Skeletal muscle tissue (tissue), 4 donors: Measurements from ENCODE around the gene NAALADL2. TPM values are rescaled to one million over a fixed set of nuclear protein-coding genes. Genes with fewer than 3 reads are reported as not detected.
"Not testable (repeated sequence)": the region's sequence is repeated elsewhere in the genome, so short reads cannot be mapped to it uniquely, and the experiment has no call there.

Source experiments
- H3K27ac ChIP-seq: one replicate; pipeline ENCODE4 v1.7.0; 2013; ENCODE audit warnings: mild to moderate bottlenecking, low read depth, low read length, inconsistent platforms
- H3K27me3 ChIP-seq, 3 donors: one replicate each; pipeline ENCODE4 v1.7.0; 2013; ENCODE audit warnings: low read length in 3 of 3; ENCODE audit not compliant: control insufficient read depth in 3 of 3, insufficient read depth in 3 of 3
- H3K36me3 ChIP-seq, 3 donors: one replicate each; pipeline ENCODE4 v1.7.0; 2013; ENCODE audit warnings: low read length in 3 of 3; ENCODE audit not compliant: control insufficient read depth in 3 of 3, insufficient read depth in 3 of 3
- H3K4me1 ChIP-seq, 3 donors: one replicate each; pipeline ENCODE4 v1.7.0; 2013; ENCODE audit warnings: low read length in 3 of 3, mild to moderate bottlenecking in 3 of 3; ENCODE audit not compliant: control insufficient read depth in 3 of 3, insufficient read depth in 3 of 3
- H3K4me3 ChIP-seq, 3 donors: one replicate each; pipeline ENCODE4 v1.7.0; 2013; ENCODE audit warnings: low read length in 3 of 3
- H3K9ac ChIP-seq, 3 donors: one replicate each; pipeline ENCODE4 v1.7.0; 2013; ENCODE audit warnings: low read length in 3 of 3, mild to moderate bottlenecking in 3 of 3, moderate library complexity in 2 of 3, low read depth in 1 of 3
- H3K9me3 ChIP-seq, 3 donors: one replicate each; pipeline ENCODE4 v1.7.0; 2013; ENCODE audit warnings: low read length in 3 of 3; ENCODE audit not compliant: control insufficient read depth in 3 of 3
- total RNA-seq: library from RNA; depleted of rRNA; stranded (reverse); fragments of >200 nt; gene quantifications from one replicate; pipeline ENCODE4 v1.2.3, GENCODE V29; 2014
- donor health status: Osteomylitis.

NAALADL2 gene
- total RNA-seq, 1 donor from 2014 or later: 17.7 TPM

- Histone ChIP-seq H3K27ac (no peak overlapping the region), H3K27me3 (no peaks in the 10 kb centered on the region), H3K9me3 (no peaks in the 10 kb centered on the region), H3K36me3 (no peaks in the 10 kb centered on the region), H3K9ac (no peak overlapping the region), H3K4me1 (no peaks in the 10 kb centered on the region), H3K4me3 (no peak overlapping the region)
These were observed 399.6 kb downstream of the NAALADL2 start for GRCh38 chr3:175258763-175259162.

DNA sequence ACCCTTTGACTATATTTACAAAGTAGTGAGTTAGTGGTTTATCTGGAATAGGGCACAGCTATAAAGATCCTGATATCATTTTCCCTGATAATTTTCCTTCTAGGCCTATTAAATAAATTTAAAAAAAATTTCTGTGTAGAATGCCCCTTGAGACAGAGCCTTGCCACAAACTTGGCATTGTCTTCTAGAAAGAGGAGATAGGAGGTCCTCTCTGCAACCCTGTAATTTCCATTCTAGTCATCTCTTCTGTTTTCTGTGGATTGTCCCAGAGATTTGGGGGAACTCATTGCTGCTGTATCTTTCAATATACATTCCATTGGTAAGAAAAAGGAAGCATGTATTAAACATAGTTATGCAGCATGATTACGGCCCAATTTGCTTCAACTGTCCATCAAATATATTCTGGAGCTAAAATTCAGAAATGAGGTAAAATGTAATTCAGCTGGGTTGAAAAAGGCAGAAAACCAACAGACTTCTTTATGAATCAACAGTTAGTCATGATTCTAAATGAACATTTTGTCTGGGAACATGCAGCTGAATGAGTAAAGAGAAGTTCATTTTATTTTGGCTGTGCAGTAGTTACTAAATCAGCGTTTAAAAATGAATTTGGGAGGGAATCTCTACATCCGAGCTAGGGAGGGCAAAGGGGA lies 401.1 kb downstream of the NAALADL2 start:
- Histone ChIP-seq H3K27ac (no peak overlapping the region), H3K36me3 (no peaks in the 10 kb centered on the region)

DNA sequence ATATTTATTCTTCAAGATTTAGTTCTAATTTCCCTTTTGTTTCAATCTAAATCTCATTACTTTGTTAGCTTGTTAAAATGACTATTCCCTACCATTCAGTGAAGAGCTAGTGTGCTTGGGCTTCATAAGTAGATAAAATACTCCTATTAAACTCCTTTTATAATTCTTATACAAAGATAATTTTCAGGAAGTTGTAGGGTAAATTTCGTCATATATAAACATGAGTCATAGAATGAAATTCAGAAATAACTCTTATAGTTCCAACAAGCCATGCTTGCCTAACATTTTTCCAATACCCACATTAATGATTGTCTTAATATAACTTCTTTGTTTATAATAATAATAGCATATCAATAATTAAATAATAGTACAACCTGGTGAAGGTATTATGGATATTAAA lies 407.3 kb downstream of the NAALADL2 start:
- no peak overlapping the region for H3K27ac ChIP-seq
- no peaks in the 10 kb centered on the region for H3K36me3 ChIP-seq
- no peaks in the 10 kb centered on the region for H3K9me3 ChIP-seq
- no peak overlapping the region for H3K9ac ChIP-seq
- no peaks in the 10 kb centered on the region for H3K27me3 ChIP-seq
- H3K4me3 ChIP-seq: no peak overlapping the region
- no peaks in the 10 kb centered on the region for H3K4me1 ChIP-seq

More for the DNA sequence above, 401.1 kb downstream of the NAALADL2 start:
- Histone ChIP-seq H3K4me1 (no peaks in the 10 kb centered on the region), H3K9ac (no peak overlapping the region), H3K4me3 (no peak overlapping the region), H3K27me3 (no peaks in the 10 kb centered on the region), H3K9me3 (no peaks in the 10 kb centered on the region)

GRCh38 chr3:175267121-175267531 lies 408.0 kb downstream of the NAALADL2 start:
- Histone ChIP-seq H3K27me3 (no peaks in the 10 kb centered on the region), H3K9me3 (no peaks in the 10 kb centered on the region), H3K9ac (no peak overlapping the region), H3K27ac (no peak overlapping the region), H3K36me3 (no peaks in the 10 kb centered on the region), H3K4me3 (no peak overlapping the region), H3K4me1 (no peaks in the 10 kb centered on the region)

- H3K9ac ChIP-seq: no peak overlapping the region
These were observed 408.4 kb downstream of the NAALADL2 start for GRCh38 chr3:175267561-175267960.

GRCh38 chr3:175269394-175269793 lies 410.3 kb downstream of the NAALADL2 start:
- no peaks in the 10 kb centered on the region for H3K36me3 ChIP-seq
- H3K27me3 ChIP-seq: no peaks in the 10 kb centered on the region
- no peaks in the 10 kb centered on the region for H3K9me3 ChIP-seq

More at GRCh38 chr3:175267561-175267960, 408.4 kb downstream of the NAALADL2 start:
- no peak overlapping the region for H3K27ac ChIP-seq
- no peaks in the 10 kb centered on the region for H3K9me3 ChIP-seq
- no peaks in the 10 kb centered on the region for H3K27me3 ChIP-seq
- H3K36me3 ChIP-seq: no peaks in the 10 kb centered on the region
- no peaks in the 10 kb centered on the region for H3K4me1 ChIP-seq
- H3K4me3 ChIP-seq: no peak overlapping the region

DNA sequence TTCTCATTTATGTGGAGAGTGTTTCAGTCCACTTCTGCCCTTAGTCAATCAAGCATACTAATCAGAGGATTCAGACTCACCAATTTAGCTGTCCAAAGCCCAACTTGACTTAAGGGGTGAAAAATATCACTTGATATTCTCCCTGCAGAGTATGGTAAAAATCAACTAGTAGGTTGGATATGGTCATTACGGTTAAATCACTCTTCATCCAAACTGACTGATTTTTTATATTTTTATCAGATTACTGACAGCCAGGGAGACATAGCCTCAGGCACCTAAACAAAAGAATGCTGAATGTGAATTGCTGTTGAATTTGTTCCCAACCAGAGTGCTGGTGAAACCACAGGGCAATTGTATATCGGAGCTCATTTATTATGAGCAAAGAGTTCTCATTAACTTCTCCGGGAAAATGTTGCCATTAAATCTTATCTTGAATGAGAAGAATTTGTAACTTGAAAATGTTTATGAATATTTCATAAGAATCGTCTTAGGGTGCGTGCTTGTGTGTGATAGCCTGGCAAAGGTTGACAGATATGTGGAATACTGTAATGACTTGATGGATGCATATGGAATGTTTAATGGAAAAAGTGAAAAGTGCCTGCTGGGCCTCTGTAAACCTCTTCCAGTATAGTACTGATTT lies 411.2 kb downstream of the NAALADL2 start:
- H3K4me3 ChIP-seq: no peak overlapping the region
- H3K4me1 ChIP-seq: no peaks in the 10 kb centered on the region
- H3K36me3 ChIP-seq: no peaks in the 10 kb centered on the region
- no peak overlapping the region for H3K27ac ChIP-seq
- no peaks in the 10 kb centered on the region for H3K27me3 ChIP-seq
- H3K9me3 ChIP-seq: no peaks in the 10 kb centered on the region
- H3K9ac ChIP-seq: no peak overlapping the region

More at GRCh38 chr3:175269394-175269793, 410.3 kb downstream of the NAALADL2 start:
- Histone ChIP-seq H3K9ac (no peak overlapping the region), H3K4me1 (no peaks in the 10 kb centered on the region), H3K4me3 (no peak overlapping the region), H3K27ac (no peak overlapping the region)

DNA sequence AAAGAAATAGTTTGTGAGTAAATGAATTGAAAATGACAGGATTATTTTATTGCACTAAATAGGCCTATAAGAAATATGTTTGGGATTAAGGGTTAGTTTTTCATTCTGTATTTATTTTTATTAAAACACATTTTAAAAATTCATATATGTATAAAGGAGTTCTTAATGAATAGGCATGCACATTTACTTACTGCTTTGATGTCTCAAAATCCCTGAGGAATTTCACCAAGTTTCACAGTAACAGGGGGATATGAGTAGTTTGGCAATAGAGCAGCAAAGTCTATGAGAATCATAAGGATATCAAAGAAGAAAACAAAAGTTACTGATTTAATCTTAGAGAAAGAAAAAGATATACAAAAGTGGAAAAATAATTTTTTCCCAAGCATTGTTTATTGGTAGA lies 411.7 kb downstream of the NAALADL2 start:
- Histone ChIP-seq H3K27ac (no peak overlapping the region), H3K9me3 (no peaks in the 10 kb centered on the region), H3K4me3 (no peak overlapping the region), H3K9ac (no peak overlapping the region), H3K27me3 (no peaks in the 10 kb centered on the region), H3K36me3 (no peaks in the 10 kb centered on the region), H3K4me1 (no peaks in the 10 kb centered on the region)

GRCh38 chr3:175271465-175271864 lies 412.3 kb downstream of the NAALADL2 start:
- not testable (repeated sequence) for H3K36me3 ChIP-seq, H3K27me3 ChIP-seq, H3K27ac ChIP-seq, H3K9me3 ChIP-seq, H3K4me3 ChIP-seq, H3K4me1 ChIP-seq, H3K9ac ChIP-seq

DNA sequence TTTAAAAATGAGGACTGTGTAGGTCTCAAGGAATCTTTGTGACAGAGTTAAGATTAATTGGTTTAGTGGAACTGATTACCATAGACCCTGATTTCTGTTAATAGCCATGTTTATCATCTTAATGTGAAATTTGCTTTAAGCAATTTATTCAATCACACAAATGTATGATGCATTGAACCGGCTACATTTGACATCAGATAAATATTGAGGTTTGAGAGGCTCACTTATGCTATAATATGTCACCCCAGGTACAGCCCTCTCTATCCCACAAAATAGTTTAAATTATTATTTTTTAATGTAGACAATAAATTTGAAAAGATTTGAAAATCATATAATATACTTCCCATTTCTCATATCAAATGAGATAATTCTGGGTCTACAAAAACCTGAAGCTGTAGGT lies 413.3 kb downstream of the NAALADL2 start:
- Histone ChIP-seq H3K9ac (no peak overlapping the region), H3K27me3 (no peaks in the 10 kb centered on the region), H3K4me1 (no peaks in the 10 kb centered on the region), H3K9me3 (no peaks in the 10 kb centered on the region), H3K4me3 (no peak overlapping the region), H3K36me3 (no peaks in the 10 kb centered on the region), H3K27ac (no peak overlapping the region)
